ENCODE data around the gene ZNF783.
"Not testable (repeated sequence)": the region's sequence is repeated elsewhere in the genome, so short reads cannot be mapped to it uniquely, and the experiment has no call there.

DNA sequence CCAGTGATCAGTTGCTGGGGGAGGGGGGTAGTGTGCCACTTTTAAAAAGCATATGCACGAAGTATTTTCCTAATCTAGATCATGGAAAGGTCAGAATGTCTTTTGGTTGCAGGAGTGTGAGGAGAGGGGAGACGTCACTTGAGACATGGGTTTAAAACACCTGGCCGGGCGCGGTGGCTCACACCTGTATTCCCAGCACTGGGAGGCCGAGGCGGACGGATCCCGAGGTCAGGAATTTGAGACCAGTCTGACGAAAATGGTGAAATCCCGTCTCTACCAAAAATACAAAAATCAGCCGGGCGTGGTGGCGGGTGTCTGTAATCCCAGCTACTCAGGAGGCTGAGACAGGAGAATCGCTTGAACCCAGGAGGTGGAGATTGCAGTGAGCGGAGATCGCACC is 35.6 kb upstream of the ZNF783 start:
- TF ChIP-seq POLR2A (IDR thresholded peaks at IDR 0.05; ENCODE audit: low read length); GATA1 (IDR thresholded peaks at IDR 0.05; ENCODE audit: low read depth, low read length): not testable (repeated sequence)
